ENCODE results near the gene ITM2C.

DNA sequence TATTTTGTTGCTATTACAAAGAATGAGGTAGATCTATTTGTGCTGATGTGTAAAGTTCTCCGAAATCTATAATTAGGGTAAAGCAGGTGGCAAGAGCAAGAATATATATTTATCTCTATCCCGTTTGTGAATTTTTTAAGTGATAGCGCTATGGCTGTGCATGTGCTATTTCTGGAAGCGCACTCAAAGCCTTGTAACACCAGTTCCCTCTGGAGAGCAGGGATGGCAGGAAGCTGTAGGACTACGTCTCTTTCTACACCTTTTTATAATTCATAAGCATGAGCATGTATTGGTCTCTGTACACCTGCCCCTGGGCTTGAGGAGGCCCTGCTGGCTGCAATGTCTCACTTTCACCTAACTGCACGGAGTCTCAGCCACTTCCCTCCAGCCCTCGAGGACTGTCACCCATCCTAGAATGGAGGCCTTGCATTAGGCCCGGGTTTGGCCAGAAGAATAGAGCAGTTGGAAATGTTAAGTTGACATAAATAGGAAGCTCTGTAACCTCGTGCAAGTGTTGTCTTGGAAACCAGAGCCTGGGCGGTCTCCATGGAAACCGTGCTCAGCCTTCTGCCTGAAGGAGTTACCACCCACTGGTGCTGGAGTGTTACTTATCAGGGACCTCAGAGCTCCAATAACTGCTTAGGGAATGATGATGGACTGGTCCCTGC lies 20.9 kb downstream of the ITM2C start:
- no peak for TF ChIP-seq CHD7 (IDR thresholded peaks at IDR 0.05; ENCODE audit: low read depth, low read length)
- no peak for TF ChIP-seq ATF4 (CRISPR knock-in tag; IDR thresholded peaks at IDR 0.05)
- TF ChIP-seq, protein P1, sequence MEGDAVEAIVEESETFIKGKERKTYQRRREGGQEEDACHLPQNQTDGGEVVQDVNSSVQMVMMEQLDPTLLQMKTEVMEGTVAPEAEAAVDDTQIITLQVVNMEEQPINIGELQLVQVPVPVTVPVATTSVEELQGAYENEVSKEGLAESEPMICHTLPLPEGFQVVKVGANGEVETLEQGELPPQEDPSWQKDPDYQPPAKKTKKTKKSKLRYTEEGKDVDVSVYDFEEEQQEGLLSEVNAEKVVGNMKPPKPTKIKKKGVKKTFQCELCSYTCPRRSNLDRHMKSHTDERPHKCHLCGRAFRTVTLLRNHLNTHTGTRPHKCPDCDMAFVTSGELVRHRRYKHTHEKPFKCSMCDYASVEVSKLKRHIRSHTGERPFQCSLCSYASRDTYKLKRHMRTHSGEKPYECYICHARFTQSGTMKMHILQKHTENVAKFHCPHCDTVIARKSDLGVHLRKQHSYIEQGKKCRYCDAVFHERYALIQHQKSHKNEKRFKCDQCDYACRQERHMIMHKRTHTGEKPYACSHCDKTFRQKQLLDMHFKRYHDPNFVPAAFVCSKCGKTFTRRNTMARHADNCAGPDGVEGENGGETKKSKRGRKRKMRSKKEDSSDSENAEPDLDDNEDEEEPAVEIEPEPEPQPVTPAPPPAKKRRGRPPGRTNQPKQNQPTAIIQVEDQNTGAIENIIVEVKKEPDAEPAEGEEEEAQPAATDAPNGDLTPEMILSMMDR (IDR thresholded peaks at IDR 0.05 in 2 of 3, conservative IDR thresholded peaks at IDR 0.05 in 1 of 3; ENCODE audit: insufficient read depth in 2 of 3, low read depth in 1 of 3, low read length in 3 of 3) = no peak
- no peak for TF ChIP-seq SMC3 (conservative IDR thresholded peaks at IDR 0.05; ENCODE audit: insufficient read depth, low read depth, low read length)
- TF ChIP-seq ELK1 (CRISPR knock-in tag; IDR thresholded peaks at IDR 0.05) = no peak
- TF ChIP-seq ERF (CRISPR knock-in tag; IDR thresholded peaks at IDR 0.05) = no peak
- no peak for TF ChIP-seq ZNF217 (CRISPR knock-in tag; IDR thresholded peaks at IDR 0.05)
- TF ChIP-seq EP300 (IDR thresholded peaks at IDR 0.05; ENCODE audit: low read length) = no peak
- TF ChIP-seq FOXP1 (CRISPR knock-in tag; IDR thresholded peaks at IDR 0.05) = no peak
- TF ChIP-seq, protein P2, sequence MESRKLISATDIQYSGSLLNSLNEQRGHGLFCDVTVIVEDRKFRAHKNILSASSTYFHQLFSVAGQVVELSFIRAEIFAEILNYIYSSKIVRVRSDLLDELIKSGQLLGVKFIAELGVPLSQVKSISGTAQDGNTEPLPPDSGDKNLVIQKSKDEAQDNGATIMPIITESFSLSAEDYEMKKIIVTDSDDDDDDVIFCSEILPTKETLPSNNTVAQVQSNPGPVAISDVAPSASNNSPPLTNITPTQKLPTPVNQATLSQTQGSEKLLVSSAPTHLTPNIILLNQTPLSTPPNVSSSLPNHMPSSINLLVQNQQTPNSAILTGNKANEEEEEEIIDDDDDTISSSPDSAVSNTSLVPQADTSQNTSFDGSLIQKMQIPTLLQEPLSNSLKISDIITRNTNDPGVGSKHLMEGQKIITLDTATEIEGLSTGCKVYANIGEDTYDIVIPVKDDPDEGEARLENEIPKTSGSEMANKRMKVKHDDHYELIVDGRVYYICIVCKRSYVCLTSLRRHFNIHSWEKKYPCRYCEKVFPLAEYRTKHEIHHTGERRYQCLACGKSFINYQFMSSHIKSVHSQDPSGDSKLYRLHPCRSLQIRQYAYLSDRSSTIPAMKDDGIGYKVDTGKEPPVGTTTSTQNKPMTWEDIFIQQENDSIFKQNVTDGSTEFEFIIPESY (CRISPR knock-in tag; IDR thresholded peaks at IDR 0.05) = no peak
- TF ChIP-seq HDGF (IDR thresholded peaks at IDR 0.05) = no peak
- TF ChIP-seq GABPB1 (CRISPR knock-in tag; IDR thresholded peaks at IDR 0.05) = no peak
- no peak for TF ChIP-seq SRF (CRISPR knock-in tag; IDR thresholded peaks at IDR 0.05)
